K562 (cell line): ENCODE measurements around the gene ADAM15. TPM values are rescaled to one million over a fixed set of nuclear protein-coding genes. Genes with fewer than 3 reads are reported as not detected.
A peak's percentile ranks its signal among the peaks of the same experiment; 100 is the strongest.

Source experiments
- ATAC-seq: fragments of 200-7000 bp; cut with Tn5 transposase; 3 replicates; pipeline ENCODE4 v1.9.1; 2020; ENCODE audit warnings: moderate library complexity
- BruUV-seq: library from RNA; stranded (reverse); fragments of 400-500 nt; replicated peaks from 2 replicates; lab custom pipeline; 2021; lab: Mats Ljungman, UMichigan
- CTCF ChIA-PET: fragments of 300-600 bp; formaldehyde crosslinking; extraction: SDS; loops from one replicate; lab custom pipeline; 2021; ENCODE audit warnings: low intra/inter-chr PET ratio; lab: Yijun Ruan, JAX
- POLR2A ChIA-PET: fragments of 300-600, 350-650 bp; sonication (Branson Sonifier 250); formaldehyde crosslinking; extraction: SDS; loops from one replicate; lab custom pipeline; 2021; ENCODE audit warnings: antibody characterized with exemption, inconsistent platforms; lab: Yijun Ruan, JAX
- DNase-seq, 4 experiments: peaks; one replicate each; pipeline versions ENCODE4 v3.0.0 to v3.0.0-alpha.2; 2011 to 2018; ENCODE audit warnings: low spot score in 3 of 4, mixed read lengths in 3 of 4; ENCODE audit errors: extremely low read depth in 1 of 4
- FAIRE-seq: peaks from 2 replicates; lab custom pipeline; 2011; peaks lifted over from hg19 to GRCh38; lab: Jason Lieb, UNC
- H2AFZ ChIP-seq: 2 replicates; pipeline ENCODE4 v1.6.0; 2011; ENCODE audit warnings: low read depth, low read length, control low read depth, inconsistent platforms
- H3K27ac ChIP-seq: fragments of 200-600 bp; 3 replicates; pipeline ENCODE4 v1.8.0; 2011; ENCODE audit warnings: low read depth, mild to moderate bottlenecking, control low read depth, inconsistent platforms, low read length, moderate library complexity, mixed read lengths; ENCODE audit errors: extremely low read depth
- H3K27me3 ChIP-seq, 2 experiments: fragments of 300-600 bp in 1 of 2; 2 replicates in 1 of 2; 3 replicates in 1 of 2; pipeline versions ENCODE4 v1.6.0 to v1.8.0; 2011; ENCODE audit warnings: inconsistent platforms in 2 of 2, low read length in 2 of 2, mild to moderate bottlenecking in 1 of 2, mixed read lengths in 1 of 2, moderate library complexity in 1 of 2; ENCODE audit not compliant: control insufficient read depth in 2 of 2, insufficient read depth in 2 of 2
- H3K36me3 ChIP-seq: fragments of 300-600 bp; 3 replicates; pipeline ENCODE4 v1.8.0; 2011; ENCODE audit warnings: mild to moderate bottlenecking, low read length, inconsistent platforms; ENCODE audit not compliant: control insufficient read depth, insufficient read depth
- H3K4me1 ChIP-seq, 2 experiments: fragments of 200-600 bp in 1 of 2; replicated peaks in 1 of 2; 2 replicates in 1 of 2; 3 replicates in 1 of 2; pipeline versions ENCODE4 v1.5.1 to v1.8.0; 2011; ENCODE audit warnings: inconsistent platforms in 2 of 2, low read length in 2 of 2, mild to moderate bottlenecking in 1 of 2, mixed read lengths in 1 of 2, moderate library complexity in 1 of 2; ENCODE audit not compliant: control insufficient read depth in 2 of 2, insufficient read depth in 2 of 2
- H3K4me2 ChIP-seq: 2 replicates; pipeline ENCODE4 v1.6.1; 2011; ENCODE audit warnings: low read length, control low read depth, inconsistent platforms, mixed read lengths; ENCODE audit not compliant: insufficient read depth
- H3K4me3 ChIP-seq: fragments of 200-600 bp; sonication (generic), shearing (Covaris generic); 2 replicates; pipeline ENCODE4 v1.5.1; 2016; ENCODE audit warnings: control low read depth, inconsistent platforms
- H3K79me2 ChIP-seq: fragments of 200-600 bp; 3 replicates; pipeline ENCODE4 v1.8.0; 2011; ENCODE audit warnings: low read length, inconsistent platforms; ENCODE audit not compliant: control insufficient read depth, insufficient read depth
- H3K9ac ChIP-seq, 2 experiments: 2 replicates each; pipeline versions ENCODE4 v1.6.0 to v1.6.1; 2011; ENCODE audit warnings: low read depth in 2 of 2, low read length in 2 of 2, control low read depth in 1 of 2, inconsistent platforms in 1 of 2, mild to moderate bottlenecking in 1 of 2, mixed read lengths in 1 of 2; ENCODE audit not compliant: insufficient read depth in 1 of 2
- H3K9me1 ChIP-seq: one replicate; pipeline ENCODE4 v1.6.0; 2011; ENCODE audit warnings: inconsistent platforms, mild to moderate bottlenecking, low read length, moderate library complexity; ENCODE audit not compliant: control insufficient read depth, insufficient read depth
- H3K9me3 ChIP-seq: replicated peaks from 2 replicates; pipeline ENCODE4 v1.5.1; 2011; ENCODE audit warnings: low read depth, low read length, inconsistent platforms; ENCODE audit not compliant: control insufficient read depth, insufficient read depth
- H4K20me1 ChIP-seq: replicated peaks from 2 replicates; pipeline ENCODE4 v1.6.1; 2011; ENCODE audit warnings: low read length, inconsistent platforms, mixed read lengths; ENCODE audit not compliant: control insufficient read depth, insufficient read depth
- CEBPB ChIP-seq: fragments of 450-650 bp; IDR thresholded peaks from 2 replicates; pipeline ENCODE4 v1.6.1; 2016; ENCODE audit warnings: missing genetic modification characterization, missing compliant biosample characterization
- CXXC5 ChIP-seq: fragments of 250-450 bp; sonication (Bioruptor Pico); IDR thresholded peaks from 2 replicates; pipeline ENCODE4 v1.8.0; 2022; ENCODE audit warnings: inconsistent platforms, mild to moderate bottlenecking, moderate library complexity
- ESRRA ChIP-seq: fragments of 450-650 bp; IDR thresholded peaks from 2 replicates; pipeline ENCODE4 v1.6.1; 2014; ENCODE audit warnings: low read depth, mild to moderate bottlenecking, moderate library complexity, borderline replicate concordance
- NR2C1 ChIP-seq, 2 experiments: fragments of 450-650 bp; IDR thresholded peaks; 2 replicates each; pipeline ENCODE4 v1.6.1; 2017; ENCODE audit warnings: mild to moderate bottlenecking in 2 of 2, antibody characterized with exemption in 1 of 2, inconsistent platforms in 1 of 2, missing compliant biosample characterization in 1 of 2, missing genetic modification characterization in 1 of 2
- POLR2AphosphoS2 ChIP-seq: IDR thresholded peaks from 2 replicates; pipeline ENCODE4 v1.6.1; 2012; ENCODE audit warnings: low read length, improper control_type of control experiment
- SMAD4 ChIP-seq: fragments of 250-450 bp; sonication (Bioruptor Pico); conservative IDR thresholded peaks from 2 replicates; pipeline ENCODE4 v1.8.0; 2021; ENCODE audit warnings: inconsistent platforms, mild to moderate bottlenecking, moderate library complexity
- WGBS: fragments of 100-300 bp; shearing (Covaris generic); methylation state at CpG from one replicate; pipeline ENCODE4 v1.1.6; 2016; ENCODE audit warnings: low coverage, mixed read lengths; ENCODE audit not compliant: insufficient coverage; ENCODE audit errors: missing lambda C conversion rate; 5-methylcytosine and 5-hydroxymethylcytosine counted together
- in situ Hi-C: fragments of 300-500 bp; cut with MboI; formaldehyde crosslinking; loops from 4 replicates; pipeline ENCODE4 v1.15.0; 2018; ENCODE audit warnings: inconsistent platforms, mixed read lengths
- intact Hi-C: fragments of 100-400 bp; cut with micrococcal nuclease; formaldehyde crosslinking; loops from 2 replicates; pipeline ENCODE4 v1.14.2; 2022
- polyA plus RNA-seq, 8 experiments: library from polyadenylated mRNA; depleted of rRNA in 4 of 8; stranded (reverse) in 5 of 8; unstranded in 3 of 8; fragments of >200 nt; fragmentation: Nextera tagmentation in 2 of 8; fragmentation: Illumina TruSeq in 1 of 8; extraction: Ambion mirVana in 2 of 8; extraction: Trizol in 1 of 8; gene quantifications; 2 replicates each; pipeline versions ENCODE4 v1.2.1 to v1.2.3, GENCODE V29; 2011 to 2014; ENCODE audit warnings: inconsistent platforms in 1 of 8, missing spikeins in 1 of 8
- total RNA-seq, 7 experiments: library from RNA; depleted of rRNA in 6 of 7; stranded (reverse); fragments of >200 nt in 6 of 7; fragmentation: Illumina TruSeq in 2 of 7; extraction: Trizol in 2 of 7; gene quantifications; 2 replicates each; pipeline versions ENCODE4 v1.2.1 to v1.2.3, GENCODE V29; 2011 to 2021; ENCODE audit warnings: low replicate concordance in 1 of 7
- TF ChIP-seq, protein P1 (sequence below): fragments of 450-650 bp; IDR thresholded peaks from 2 replicates; pipeline ENCODE4 v1.6.1; 2017; ENCODE audit warnings: antibody characterized with exemption, mild to moderate bottlenecking

Gene ADAM15
- total and polyA plus RNA-seq, 9 of the 15 experiments (the other 6 are each of a cell fraction or from before 2014, with no cell fraction given) = 0.69 to 72.3 (median 32.8) TPM

GRCh38 chr1:155048449-155049334 is 2.4 kb upstream of the ADAM15 start:
- BruUV-seq = no TSS peak
- in situ Hi-C loops = no loop called here
- H2AFZ ChIP-seq = peak overlapping the region; percentile 62
- ATAC-seq (no peak), DNase-seq (no peak), FAIRE-seq (no peak)
- H3K36me3 ChIP-seq = peaks cover 5% of the 10 kb centered on the region; the same call in 1 of the 3 replicates
- H3K4me1 ChIP-seq = peaks cover 34 to 58% of the 10 kb centered on the region in 2 experiments
- H3K27me3 ChIP-seq = no peaks in the 10 kb centered on the region
- H3K9ac ChIP-seq = peak overlapping the region in 1 of 2 experiments; percentile 84; a peak in 1 of 4 replicates
- peaks cover 19% of the 10 kb centered on the region for H3K79me2 ChIP-seq
- no peaks in the 10 kb centered on the region for H3K9me3 ChIP-seq
- 0 out of 3 replicates have a peak overlapping the region, but pooled peaks have one; percentile 43 for H3K27ac ChIP-seq
- intact Hi-C loops = loop anchor here (5.0 kb wide), 2 partner anchors 34 to 46 kb away; partner anchors contain the start of gene ZBTB7B
- peaks cover 4% of the 10 kb centered on the region for H3K9me1 ChIP-seq
- CTCF ChIA-PET = no interaction called here
- WGBS = 55% methylated on average over 8 of the region's 8 CpGs
- H3K4me3 ChIP-seq = no peak overlapping the region
- POLR2A ChIA-PET = interaction anchor here (0.5 to 1.2 kb wide), 4 partner anchors 57 to 1746 kb away, joined by 3 to 4 read pairs (median 4); partner anchors contain the start of gene SHC1
- peaks cover 6% of the 10 kb centered on the region; the same call in 1 of the 2 replicates for H4K20me1 ChIP-seq
- no peak overlapping the region for H3K4me2 ChIP-seq
- no peak for TF ChIP-seq NR2C1 (IDR thresholded peaks at IDR 0.05)
- TF ChIP-seq NR2C1 (tag; IDR thresholded peaks at IDR 0.05) = 0 out of 2 replicates have a peak, but pooled peaks have one; percentile 38
- peak; percentile 60; the same call in 1 of the 2 replicates for TF ChIP-seq SMAD4
- no peak for TF ChIP-seq POLR2AphosphoS2
- TF ChIP-seq, protein P1, sequence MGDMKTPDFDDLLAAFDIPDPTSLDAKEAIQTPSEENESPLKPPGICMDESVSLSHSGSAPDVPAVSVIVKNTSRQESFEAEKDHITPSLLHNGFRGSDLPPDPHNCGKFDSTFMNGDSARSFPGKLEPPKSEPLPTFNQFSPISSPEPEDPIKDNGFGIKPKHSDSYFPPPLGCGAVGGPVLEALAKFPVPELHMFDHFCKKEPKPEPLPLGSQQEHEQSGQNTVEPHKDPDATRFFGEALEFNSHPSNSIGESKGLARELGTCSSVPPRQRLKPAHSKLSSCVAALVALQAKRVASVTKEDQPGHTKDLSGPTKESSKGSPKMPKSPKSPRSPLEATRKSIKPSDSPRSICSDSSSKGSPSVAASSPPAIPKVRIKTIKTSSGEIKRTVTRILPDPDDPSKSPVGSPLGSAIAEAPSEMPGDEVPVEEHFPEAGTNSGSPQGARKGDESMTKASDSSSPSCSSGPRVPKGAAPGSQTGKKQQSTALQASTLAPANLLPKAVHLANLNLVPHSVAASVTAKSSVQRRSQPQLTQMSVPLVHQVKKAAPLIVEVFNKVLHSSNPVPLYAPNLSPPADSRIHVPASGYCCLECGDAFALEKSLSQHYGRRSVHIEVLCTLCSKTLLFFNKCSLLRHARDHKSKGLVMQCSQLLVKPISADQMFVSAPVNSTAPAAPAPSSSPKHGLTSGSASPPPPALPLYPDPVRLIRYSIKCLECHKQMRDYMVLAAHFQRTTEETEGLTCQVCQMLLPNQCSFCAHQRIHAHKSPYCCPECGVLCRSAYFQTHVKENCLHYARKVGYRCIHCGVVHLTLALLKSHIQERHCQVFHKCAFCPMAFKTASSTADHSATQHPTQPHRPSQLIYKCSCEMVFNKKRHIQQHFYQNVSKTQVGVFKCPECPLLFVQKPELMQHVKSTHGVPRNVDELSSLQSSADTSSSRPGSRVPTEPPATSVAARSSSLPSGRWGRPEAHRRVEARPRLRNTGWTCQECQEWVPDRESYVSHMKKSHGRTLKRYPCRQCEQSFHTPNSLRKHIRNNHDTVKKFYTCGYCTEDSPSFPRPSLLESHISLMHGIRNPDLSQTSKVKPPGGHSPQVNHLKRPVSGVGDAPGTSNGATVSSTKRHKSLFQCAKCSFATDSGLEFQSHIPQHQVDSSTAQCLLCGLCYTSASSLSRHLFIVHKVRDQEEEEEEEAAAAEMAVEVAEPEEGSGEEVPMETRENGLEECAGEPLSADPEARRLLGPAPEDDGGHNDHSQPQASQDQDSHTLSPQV = peak; percentile 44; the same call in 1 of the 2 replicates
- peak; percentile 55 for TF ChIP-seq ESRRA
- TF ChIP-seq CEBPB (tag) = 0 out of 2 replicates have a peak, but pooled peaks have one; percentile 14
- peak; percentile 40; the same call in 1 of the 2 replicates for TF ChIP-seq CXXC5 (CRISPR knock-in tag)
